HUDEP-2 (cell line): ENCODE results near the gene PSAPL1.
"Not testable (repeated sequence)": the region's sequence is repeated elsewhere in the genome, so short reads cannot be mapped to it uniquely, and the experiment has no call there.

Experiments
- DNase-seq, 76 experiments: peaks; one replicate each; lab custom pipeline; 2025; ENCODE audit not compliant: unreplicated experiment in 76 of 76; lab: John Stamatoyannopoulos, UW

Gene PSAPL1

DNA sequence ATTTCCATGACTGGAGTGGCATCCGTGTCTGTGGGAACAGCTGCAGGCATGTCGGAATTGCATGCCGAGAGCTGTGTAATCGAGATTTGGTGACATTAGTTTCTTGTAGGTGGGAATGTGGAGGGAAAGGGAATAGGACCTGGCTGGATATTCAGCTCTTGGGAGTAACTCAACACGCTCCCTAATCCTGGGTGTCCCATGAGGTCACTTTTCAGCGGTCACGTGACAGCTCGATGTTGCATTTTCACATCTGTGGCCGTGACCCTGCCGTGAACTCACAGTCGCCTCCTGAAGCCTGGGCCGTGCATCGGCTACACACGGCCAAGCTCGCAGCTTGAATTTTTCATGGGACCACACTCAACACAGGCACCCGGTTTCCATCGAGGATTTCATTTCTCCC is 25.8 kb upstream of the PSAPL1 start:
- no peak for DNase-seq

DNA sequence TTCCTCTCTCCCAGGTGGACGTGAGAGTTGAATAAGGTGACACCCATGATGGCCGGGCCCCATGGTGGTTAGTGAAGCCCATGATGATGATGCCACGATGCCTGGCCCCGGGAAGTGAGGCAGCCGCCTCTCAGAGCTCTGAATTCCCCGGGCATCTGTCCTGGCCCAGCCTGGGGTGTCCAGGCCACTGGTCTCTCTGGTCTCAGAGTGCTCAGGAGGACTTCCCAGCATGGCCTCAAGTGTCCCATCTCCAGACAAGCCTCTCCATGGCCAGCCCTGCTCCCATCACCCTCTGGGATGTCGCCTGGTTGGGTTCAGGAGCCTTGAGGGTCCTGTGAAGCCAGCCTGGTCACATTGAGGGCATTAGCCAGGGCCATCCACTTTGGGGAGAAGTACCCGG is 24.7 kb upstream of the PSAPL1 start:
- DNase-seq: no peak

DNA sequence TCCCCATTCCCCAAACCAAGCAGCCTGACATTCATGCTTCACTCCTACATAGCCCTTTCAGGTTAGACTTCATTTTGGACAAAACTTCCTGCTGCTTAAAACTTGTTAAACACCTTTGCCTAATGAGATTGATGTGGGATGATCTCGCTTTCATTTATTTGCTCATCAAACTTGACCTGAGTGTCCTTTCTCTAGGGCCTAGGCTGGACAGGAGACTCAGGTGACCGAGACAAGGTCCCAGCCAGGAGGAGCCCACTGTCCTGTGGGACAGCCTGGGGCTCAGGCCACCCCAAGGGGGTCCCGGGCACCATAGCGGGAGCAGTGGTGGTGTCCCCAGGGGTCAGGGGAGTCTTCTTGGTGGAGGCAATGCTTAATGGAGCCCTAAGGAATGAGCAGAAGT is 23.7 kb upstream of the PSAPL1 start:
- no peak for DNase-seq

DNA sequence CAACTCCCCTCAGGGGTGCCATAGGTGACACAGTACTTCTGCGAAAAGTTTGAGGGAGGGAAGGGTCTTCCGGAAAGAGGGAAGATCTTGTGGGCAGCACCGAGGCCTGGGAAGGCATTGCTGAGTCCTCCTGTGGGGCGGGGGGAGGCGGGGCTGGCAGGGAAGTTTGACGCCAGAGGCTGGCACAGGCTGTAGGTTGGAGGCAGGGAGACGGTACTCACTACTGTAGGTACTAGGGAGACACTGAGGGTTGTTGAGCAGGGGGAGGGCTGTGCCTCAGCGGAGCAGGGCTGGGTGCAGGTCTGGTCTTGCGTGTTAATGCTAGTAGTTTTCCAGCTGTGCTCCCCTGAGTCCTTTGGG is 23.3 kb upstream of the PSAPL1 start:
- no peak for DNase-seq

GRCh38 chr4:7457201-7458065 is 22.7 kb upstream of the PSAPL1 start:
- DNase-seq: no peak

- not testable (repeated sequence) for DNase-seq
Observed at GRCh38 chr4:7452802-7453201, 18.1 kb upstream of the PSAPL1 start.

- no peak for DNase-seq
Observed at GRCh38 chr4:7451800-7452199, 17.1 kb upstream of the PSAPL1 start.

DNA sequence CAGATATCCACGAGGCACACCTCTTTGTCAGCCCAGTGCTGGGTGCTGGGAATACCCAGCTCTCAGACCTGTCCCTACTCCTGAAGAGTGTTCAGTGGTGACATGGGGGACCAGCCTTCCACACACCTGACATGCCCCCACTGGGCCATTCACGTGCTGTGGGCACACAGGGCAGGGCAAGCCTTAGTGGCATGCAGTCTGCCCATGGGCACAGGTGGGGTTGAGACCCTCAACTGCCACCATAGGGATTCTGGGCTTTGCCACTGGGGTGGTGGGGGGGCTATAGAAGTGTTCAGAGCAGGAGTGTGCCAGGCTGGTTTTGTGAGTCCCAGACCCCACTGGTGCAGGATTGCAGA is 16.7 kb upstream of the PSAPL1 start:
- DNase-seq: no peak

DNA sequence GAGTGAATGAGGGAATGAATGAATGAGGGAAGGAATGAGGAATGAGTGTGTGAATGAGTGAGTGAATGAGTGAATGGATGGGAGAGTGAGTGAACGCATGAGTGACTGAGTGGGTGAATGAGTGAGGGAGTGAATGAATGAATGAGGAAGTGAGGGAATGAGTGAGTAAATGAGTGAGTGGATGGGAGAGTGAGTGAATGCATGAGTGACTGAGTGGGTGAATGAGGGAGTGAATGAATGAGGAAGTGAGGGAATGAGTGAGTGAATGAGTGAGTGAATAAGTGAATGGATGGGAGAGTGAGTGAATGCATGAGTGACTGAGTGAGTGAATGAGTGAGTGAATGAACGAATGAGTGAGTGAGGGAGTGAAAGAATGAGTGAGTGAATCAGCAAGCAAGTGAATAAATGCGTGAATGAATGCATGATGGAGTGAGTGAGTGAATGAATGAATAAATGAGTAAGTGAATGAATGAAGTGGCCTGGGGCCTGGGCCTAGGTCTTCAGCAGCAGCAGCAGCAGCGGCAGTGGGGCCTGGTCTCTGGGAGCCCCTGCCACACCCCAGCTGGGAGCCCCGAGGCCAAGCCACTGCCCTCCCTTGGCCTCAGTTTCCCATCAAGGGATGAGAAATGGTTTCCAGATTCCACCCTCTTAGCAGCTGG is 16.2 kb upstream of the PSAPL1 start:
- DNase-seq: no peak

DNA sequence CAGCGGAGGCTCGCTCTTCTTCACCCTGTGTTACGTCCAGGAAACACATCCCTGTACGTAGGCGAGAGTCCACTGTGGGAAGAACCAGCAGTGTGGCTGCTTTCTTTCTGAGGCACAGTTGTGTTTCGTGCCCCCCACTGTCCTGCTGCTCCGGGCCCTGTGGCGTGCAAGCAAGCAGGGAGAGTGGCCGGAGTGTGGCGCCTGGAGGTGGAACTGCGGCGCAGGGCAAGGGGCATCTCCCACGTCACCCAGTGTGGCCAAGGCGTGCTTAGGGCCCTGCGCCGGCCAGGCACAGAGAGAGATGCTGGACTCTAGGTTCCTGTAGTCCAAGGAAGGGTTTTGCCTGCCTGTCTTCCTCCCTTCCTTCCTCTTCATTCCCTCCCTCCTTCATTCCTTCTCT is 13.3 kb upstream of the PSAPL1 start:
- DNase-seq: no peak

GRCh38 chr4:7447236-7447635 is 12.5 kb upstream of the PSAPL1 start:
- no peak for DNase-seq

DNA sequence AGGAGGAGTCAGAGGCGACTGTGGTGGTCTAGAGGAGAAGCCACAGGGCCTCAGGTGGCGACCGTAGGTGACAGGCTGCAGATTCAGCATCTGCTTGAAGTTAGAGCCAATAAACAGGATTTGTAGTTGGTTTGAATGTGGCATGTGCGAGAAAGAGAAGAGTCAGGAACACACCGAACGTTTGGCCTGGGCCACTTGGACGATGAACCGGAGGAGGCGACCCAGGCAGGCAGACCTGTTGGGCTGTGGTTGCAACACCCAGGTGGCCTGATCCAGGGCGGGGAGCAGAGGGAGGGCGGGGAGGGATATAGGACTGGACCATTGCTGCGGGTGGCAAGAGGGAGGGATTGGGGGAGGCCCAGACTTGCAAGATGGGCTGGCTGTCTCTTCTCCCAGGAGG is 10.0 kb upstream of the PSAPL1 start:
- no peak for DNase-seq

GRCh38 chr4:7444314-7444713 is 9.6 kb upstream of the PSAPL1 start:
- no peak for DNase-seq

DNA sequence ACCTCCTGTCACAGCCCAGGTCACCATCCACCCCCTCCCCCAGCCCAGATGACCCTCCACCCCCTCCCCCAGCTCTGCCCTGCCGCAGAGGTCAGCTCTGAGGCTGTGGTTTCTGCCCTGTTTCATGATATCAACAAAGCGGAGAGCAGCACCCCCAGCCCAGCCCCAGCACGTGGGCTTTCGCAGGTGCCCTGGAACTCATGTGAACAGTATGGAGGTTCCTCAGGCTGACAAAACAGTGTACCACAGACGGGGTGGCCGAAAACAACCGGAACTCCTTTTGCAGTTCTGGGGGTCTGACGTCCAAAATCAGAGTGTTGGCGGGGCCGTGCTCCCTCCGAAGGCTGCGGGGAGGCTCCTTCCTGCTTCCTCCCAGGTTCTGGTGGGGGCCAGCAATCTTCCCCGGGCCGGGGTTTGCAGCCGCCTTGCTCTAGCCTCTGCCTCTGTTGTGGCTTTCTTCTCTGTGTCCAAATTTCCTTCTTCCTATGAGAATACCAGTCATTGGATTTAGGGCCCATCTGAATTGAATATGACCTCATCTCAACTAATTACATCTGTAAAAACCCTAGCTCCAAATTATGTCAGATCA is 7.9 kb upstream of the PSAPL1 start:
- no peak for DNase-seq

DNA sequence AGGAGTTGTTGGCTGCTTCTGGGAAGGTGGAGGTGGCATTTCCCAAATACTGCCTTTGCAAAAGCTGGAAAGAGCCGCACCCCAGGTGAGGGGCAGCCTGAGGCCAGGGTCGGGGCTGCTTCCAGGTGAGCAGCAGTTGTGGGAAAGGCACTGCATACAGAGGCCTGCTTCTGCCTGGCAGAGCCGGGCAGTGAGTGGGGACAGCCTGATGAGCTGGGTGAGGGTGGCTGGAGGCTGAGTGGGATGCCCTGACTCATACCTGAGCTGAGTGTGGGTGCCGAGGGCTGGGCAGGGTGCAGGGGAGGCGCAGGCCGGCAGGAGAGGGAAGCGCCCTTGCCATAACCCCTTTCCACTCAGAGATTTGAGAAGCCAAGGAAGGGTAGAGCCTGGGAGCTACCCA is 6.5 kb upstream of the PSAPL1 start:
- DNase-seq: no peak

DNA sequence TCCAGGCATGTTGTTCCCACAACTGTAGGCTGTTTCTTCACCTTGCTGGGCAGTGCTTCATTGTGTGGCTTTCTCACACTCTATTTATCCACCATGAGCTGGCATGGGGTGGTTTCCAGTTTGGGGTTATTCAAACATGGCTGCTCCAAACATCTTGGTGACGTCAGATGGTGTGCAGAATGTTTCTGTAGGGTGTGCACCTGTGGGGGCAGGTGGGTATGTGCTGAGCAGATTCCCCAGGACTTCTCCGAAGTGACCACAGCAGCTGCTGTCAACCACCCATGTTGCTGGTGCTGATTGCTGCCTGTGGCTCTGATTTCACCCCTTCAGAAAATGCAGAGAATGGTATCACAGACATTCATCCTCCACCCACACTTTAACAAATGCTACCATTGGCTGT is 5.0 kb upstream of the PSAPL1 start:
- DNase-seq: no peak

DNA sequence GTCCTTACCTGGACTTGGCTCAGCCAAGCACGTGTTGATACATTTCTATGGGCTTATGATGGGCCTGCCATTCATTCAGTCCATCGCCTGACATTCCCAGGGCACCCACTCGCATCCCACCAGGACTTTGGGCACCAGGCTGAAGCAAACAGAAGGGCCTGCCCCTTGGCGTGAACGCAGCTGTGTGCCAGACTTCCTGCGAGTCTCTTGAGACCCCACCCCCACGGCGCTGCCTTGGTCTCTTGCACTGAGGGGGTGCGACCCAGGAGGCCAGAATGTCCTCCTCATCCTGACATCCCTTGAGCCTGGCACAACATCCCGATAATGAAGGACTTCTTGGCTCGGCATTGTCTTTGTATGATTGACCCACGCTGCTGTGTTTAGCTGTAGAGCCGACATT is 1.5 kb upstream of the PSAPL1 start:
- no peak for DNase-seq

DNA sequence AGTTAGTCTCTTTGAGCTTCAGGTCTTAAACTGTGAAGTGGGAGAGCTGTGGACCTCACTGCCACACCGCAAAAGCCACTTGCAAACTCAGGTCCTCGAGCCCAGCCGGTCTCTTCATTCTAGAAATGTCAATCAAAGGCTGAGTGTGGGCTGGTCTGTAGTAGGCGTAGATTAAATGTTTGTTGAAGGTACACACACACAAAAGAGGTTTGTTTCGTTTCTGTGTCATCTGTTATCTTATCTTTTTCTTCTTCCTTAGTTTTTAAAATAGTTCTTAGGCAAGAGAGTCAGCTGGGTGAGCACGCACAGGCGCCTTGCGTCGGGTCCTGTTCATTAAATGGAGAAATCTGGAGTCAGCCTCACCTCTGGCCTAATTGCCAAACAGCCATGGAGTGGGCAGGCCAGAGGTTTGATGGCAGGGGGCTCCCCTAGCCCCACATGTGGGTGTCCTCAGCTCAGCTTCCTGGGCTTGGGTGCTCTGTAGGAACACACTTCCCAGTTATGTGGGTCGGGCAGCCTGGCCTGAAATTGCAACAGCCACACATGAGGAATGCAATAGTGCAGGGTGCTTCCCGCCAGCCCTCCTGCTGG is 836 bp upstream of the PSAPL1 start:
- no peak for DNase-seq

GRCh38 chr4:7434141-7434765 is 477 bp downstream of the PSAPL1 start:
- no peak for DNase-seq

DNA sequence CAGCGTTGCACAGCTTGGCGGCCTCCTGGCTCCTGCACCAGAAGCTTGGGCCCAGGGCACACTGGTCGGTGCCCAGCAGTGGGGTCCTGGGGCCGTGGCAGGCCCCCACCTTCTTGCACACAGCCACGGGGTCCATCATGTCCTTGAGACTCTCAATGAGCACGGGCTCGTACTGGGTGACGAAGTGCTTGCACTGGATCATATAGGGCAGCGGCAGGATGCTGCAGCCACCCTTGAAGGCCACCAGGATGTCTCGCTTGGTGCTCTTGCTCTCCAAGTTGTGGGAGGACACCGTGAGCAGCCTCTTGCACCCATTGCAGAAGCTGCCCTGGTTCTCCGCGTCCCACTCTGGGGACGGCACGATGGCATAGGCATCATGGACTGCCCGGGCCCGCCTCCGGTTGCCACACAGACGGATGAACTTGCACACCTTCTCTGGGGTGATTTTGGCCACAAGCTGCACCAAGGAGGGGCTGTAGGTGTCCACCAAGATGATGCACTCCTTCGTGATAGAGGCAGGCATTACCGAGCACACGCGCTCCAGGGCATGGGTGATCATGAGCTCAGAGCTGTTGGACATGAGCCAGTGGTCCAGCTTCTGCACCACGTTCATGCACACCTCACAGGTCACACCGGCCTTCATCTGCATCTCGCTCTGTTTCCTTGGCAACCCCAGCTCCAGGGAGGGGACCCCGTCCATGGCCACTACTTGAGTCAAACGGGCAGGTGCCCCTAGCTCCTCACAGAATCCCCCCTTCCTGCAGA is 1.2 kb downstream of the PSAPL1 start:
- DNase-seq: no peak
